CD4-positive, alpha-beta T cell (primary cell): Measurements from ENCODE around the gene AGFG1. TPM values are rescaled to one million over a fixed set of nuclear protein-coding genes. Genes with fewer than 3 reads are reported as not detected.

Source experiments
- ATAC-seq: fragments of 200-7000 bp; cut with Tn5 transposase; one replicate; pipeline ENCODE4 v1.10.0; 2022; ENCODE audit warnings: mild to moderate bottlenecking; ENCODE audit not compliant: poor library complexity
- CTCF ChIA-PET: fragments of 350-600 bp; sonication (Branson Sonifier 250); formaldehyde crosslinking; loops from one replicate; lab custom pipeline; 2021; ENCODE audit warnings: antibody characterized with exemption, inconsistent platforms; lab: Charles Lee
- POLR2A ChIA-PET: fragments of 350-600 bp; sonication (Branson Sonifier 250); formaldehyde crosslinking; loops from one replicate; lab custom pipeline; 2021; ENCODE audit warnings: antibody characterized with exemption, inconsistent platforms; lab: Charles Lee
- DNase-seq, 14 experiments: peaks; one replicate each; pipeline ENCODE4 v3.0.0-alpha.2; 2013 to 2020; ENCODE audit warnings: mixed read lengths in 2 of 14
- H3K27ac ChIP-seq, 2 donors: one replicate each; pipeline versions ENCODE4 v1.5.1 to v1.7.0; 2013; ENCODE audit warnings: low read length in 2 of 2, low read depth in 1 of 2, mild to moderate bottlenecking in 1 of 2
- H3K27me3 ChIP-seq, 2 experiments: 1 replicate in 1 of 2; 2 replicates in 1 of 2; pipeline versions ENCODE4 v1.6.1 to v1.7.0; 2013; ENCODE audit warnings: low read length in 2 of 2, control low read depth in 1 of 2, mild to moderate bottlenecking in 1 of 2, moderate library complexity in 1 of 2; ENCODE audit not compliant: insufficient read depth in 2 of 2, control insufficient read depth in 1 of 2
- H3K36me3 ChIP-seq: one replicate; pipeline ENCODE4 v1.6.1; 2013; ENCODE audit warnings: low read length, control low read depth; ENCODE audit not compliant: insufficient read depth
- H3K4me1 ChIP-seq: one replicate; pipeline ENCODE4 v1.6.1; 2013; ENCODE audit warnings: low read length, control low read depth; ENCODE audit not compliant: insufficient read depth
- H3K4me3 ChIP-seq: one replicate; pipeline ENCODE4 v1.5.1; 2013; ENCODE audit warnings: mild to moderate bottlenecking, low read length, moderate library complexity
- H3K9me3 ChIP-seq, 2 experiments: 1 replicate in 1 of 2; 2 replicates in 1 of 2; pipeline versions ENCODE4 v1.6.1 to v1.7.0; 2013; ENCODE audit warnings: low read length in 2 of 2, mild to moderate bottlenecking in 2 of 2, control low read depth in 1 of 2, moderate library complexity in 1 of 2; ENCODE audit not compliant: control insufficient read depth in 1 of 2, insufficient read depth in 1 of 2
- H3K27ac Mint-ChIP-seq: one replicate; pipeline ENCODE4 v1.8.0; 2020; ENCODE audit warnings: mixed read lengths
- H3K27me3 Mint-ChIP-seq: one replicate; pipeline ENCODE4 v1.8.0; 2021; ENCODE audit warnings: mixed read lengths
- H3K36me3 Mint-ChIP-seq: one replicate; pipeline ENCODE4 v1.8.0; 2021; ENCODE audit warnings: low read depth, mixed read lengths
- H3K4me1 Mint-ChIP-seq: one replicate; pipeline ENCODE4 v1.8.0; 2021; ENCODE audit warnings: low read depth, mixed read lengths
- H3K4me3 Mint-ChIP-seq: one replicate; pipeline ENCODE4 v1.8.0; 2020; ENCODE audit warnings: mild to moderate bottlenecking, mixed read lengths
- H3K9me3 Mint-ChIP-seq: one replicate; pipeline ENCODE4 v1.8.0; 2020; ENCODE audit warnings: mixed read lengths
- CTCF ChIP-seq: fragments of 200-600 bp; IDR thresholded peaks from one replicate; pipeline ENCODE4 v1.8.0; 2022; ENCODE audit warnings: antibody characterized with exemption, mild to moderate bottlenecking
- intact Hi-C, 2 experiments: fragments of 100-400 bp; cut with DNase I in 1 of 2; cut with micrococcal nuclease in 1 of 2; formaldehyde crosslinking; loops; one replicate each; pipeline versions ENCODE4 v1.15.1 to v1.9.0; 2023 to 2025; cut with DNase I, micrococcal nuclease
- total RNA-seq, 174 experiments: library from RNA in 2 of 174; stranded (reverse) in 2 of 174; gene quantifications; one replicate each; pipeline ENCODE4 v1.2.3 and lab custom pipeline; 2021 to 2026

The AGFG1 gene
- total RNA-seq, 2 experiments from 2014 or later, result 49.9 to 55.9 TPM

GRCh38 chr2:227472265-227473121, 537 bp downstream of the AGFG1 start:
- intact Hi-C loops, result loop anchor here (5.0 to 10.0 kb wide), 4 partner anchors 62 to 638 kb away; partner anchors contain the start of gene RHBDD1 (in 1 of the 2)
- ATAC-seq (peak; percentile 61), DNase-seq (peak; percentile 17 to 75 (median 38))
- Mint-ChIP-seq H3K27ac (peak overlapping the region; percentile 91), H3K4me3 (peak overlapping the region; percentile 96), H3K4me1 (peaks cover 63% of the 10 kb centered on the region), H3K9me3 (no peaks in the 10 kb centered on the region), H3K36me3 (peaks cover 4% of the 10 kb centered on the region), H3K27me3 (no peaks in the 10 kb centered on the region)
- peak overlapping the region; percentile 69 for H3K4me3 ChIP-seq
- H3K27me3 ChIP-seq, result no peaks in the 10 kb centered on the region
- no peaks in the 10 kb centered on the region for H3K36me3 ChIP-seq
- TF ChIP-seq CTCF, result no peak
- H3K27ac ChIP-seq, result peak overlapping the region in 1 of 2 donors; percentile 41
- no peaks in the 10 kb centered on the region for H3K9me3 ChIP-seq
- peaks cover 13% of the 10 kb centered on the region for H3K4me1 ChIP-seq
- CTCF ChIA-PET, result interaction anchor here (0.8 to 1.4 kb wide), 2 partner anchors 8 to 12 kb away, joined by 3 to 4 read pairs; no protein-coding TSS in a partner anchor
- POLR2A ChIA-PET, result interaction anchor here (1.0 to 1.5 kb wide), 2 partner anchors 8 to 9 kb away, joined by 3 to 8 read pairs; no protein-coding TSS in a partner anchor

- ATAC-seq (no peak), DNase-seq (no peak)
- H3K4me3 Mint-ChIP-seq, result peak overlapping the region; percentile 96
- Histone ChIP-seq H3K4me3 (peak overlapping the region; percentile 69), H3K27ac (no peak overlapping the region), H3K27me3 (no peaks in the 10 kb centered on the region), H3K9me3 (no peaks in the 10 kb centered on the region), H3K4me1 (peaks cover 13% of the 10 kb centered on the region), H3K36me3 (no peaks in the 10 kb centered on the region)
- peaks cover 57% of the 10 kb centered on the region for H3K4me1 Mint-ChIP-seq
- H3K27ac Mint-ChIP-seq, result peak overlapping the region; percentile 91
- H3K36me3 Mint-ChIP-seq, result peaks cover 4% of the 10 kb centered on the region
- TF ChIP-seq CTCF, result no peak
- POLR2A ChIA-PET, result interaction anchor here (0.5 to 1.5 kb wide), 3 partner anchors 9 to 102 kb away, joined by 3 to 8 read pairs (median 6); no protein-coding TSS in a partner anchor
- CTCF ChIA-PET, result interaction anchor here (0.8 kb wide), 1 partner anchor 9 kb away, joined by 4 read pairs; no protein-coding TSS in a partner anchor
- H3K9me3 Mint-ChIP-seq, result no peaks in the 10 kb centered on the region
- no peaks in the 10 kb centered on the region for H3K27me3 Mint-ChIP-seq
- intact Hi-C loops, result loop anchor here (5.0 to 10.0 kb wide), 4 partner anchors 62 to 638 kb away; partner anchors contain the start of gene RHBDD1 (in 1 of the 2)
Measured at GRCh38 chr2:227473122-227473461, 1.1 kb downstream of the AGFG1 start.

DNA sequence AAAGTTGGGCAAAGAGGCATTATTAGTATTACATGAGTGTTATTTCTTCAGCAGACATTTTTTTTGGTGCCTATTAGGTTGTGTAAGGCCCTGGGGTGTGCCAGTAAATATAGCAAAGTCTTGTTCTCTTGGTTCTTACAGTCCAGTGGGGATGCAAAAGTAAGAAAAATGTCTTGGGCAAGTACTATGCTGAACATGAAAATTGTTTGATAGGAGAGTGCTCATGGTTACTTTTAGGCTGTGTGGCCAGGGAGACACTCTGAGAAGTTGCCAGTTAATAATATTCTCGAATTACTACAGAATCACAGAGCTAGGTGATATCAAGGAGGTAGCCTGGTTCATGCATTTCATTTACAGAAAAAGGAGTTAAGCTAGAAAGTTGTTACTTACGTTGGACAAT, 1.9 kb downstream of the AGFG1 start:
- H3K4me3 Mint-ChIP-seq, result peak overlapping the region; percentile 96
- DNase-seq, result no peak
- peaks cover 4% of the 10 kb centered on the region for H3K36me3 Mint-ChIP-seq
- no peaks in the 10 kb centered on the region for H3K9me3 Mint-ChIP-seq
- Histone ChIP-seq H3K27ac (no peak overlapping the region), H3K9me3 (no peaks in the 10 kb centered on the region), H3K4me1 (peaks cover 16% of the 10 kb centered on the region), H3K27me3 (no peaks in the 10 kb centered on the region), H3K4me3 (peak overlapping the region; percentile 69), H3K36me3 (no peaks in the 10 kb centered on the region)
- H3K27ac Mint-ChIP-seq, result peak overlapping the region; percentile 91
- no peaks in the 10 kb centered on the region for H3K27me3 Mint-ChIP-seq
- H3K4me1 Mint-ChIP-seq, result peaks cover 61% of the 10 kb centered on the region
- POLR2A ChIA-PET, result interaction anchor here (0.5 to 1.5 kb wide), 3 partner anchors 9 to 101 kb away, joined by 3 to 8 read pairs (median 6); no protein-coding TSS in a partner anchor
- intact Hi-C loops, result loop anchor here (5.0 to 10.0 kb wide), 4 partner anchors 61 to 639 kb away; partner anchors contain the start of gene RHBDD1 (in 1 of the 2)
- ATAC-seq, result no peak
- CTCF ChIA-PET, result no interaction called here
- no peak for TF ChIP-seq CTCF
